Measurements from ENCODE around the gene ATP2C2.
"Not testable (repeated sequence)": the region's sequence is repeated elsewhere in the genome, so short reads cannot be mapped to it uniquely, and the experiment has no call there.

The ATP2C2 gene

GRCh38 chr16:84425696-84426095 is 57.4 kb downstream of the ATP2C2 start:
- DNase-seq = no peak

- no peak for DNase-seq
Observed at GRCh38 chr16:84426804-84427203, 58.5 kb downstream of the ATP2C2 start.

- DNase-seq = no peak
Observed at GRCh38 chr16:84427553-84427952, 59.2 kb downstream of the ATP2C2 start.

DNA sequence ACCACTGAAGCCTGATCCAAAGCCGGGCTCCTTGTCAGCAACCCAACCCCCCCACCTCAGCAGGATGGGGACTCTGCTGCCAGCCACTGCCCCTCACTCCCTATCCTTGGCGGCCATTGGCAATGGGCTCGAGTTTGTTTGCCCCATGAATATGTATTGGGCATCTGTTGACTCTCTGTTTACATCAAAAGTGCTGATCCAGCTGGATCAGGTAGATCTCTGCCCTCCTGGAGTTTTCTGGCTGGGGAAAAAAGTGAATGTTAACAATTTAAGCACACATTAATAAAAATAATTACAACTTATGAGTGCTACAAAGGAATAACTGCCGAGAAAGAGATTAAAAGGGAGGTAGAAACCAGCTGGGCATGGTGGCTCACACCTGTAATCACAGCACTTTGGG is 62.5 kb downstream of the ATP2C2 start:
- peak; percentile 16 for DNase-seq

DNA sequence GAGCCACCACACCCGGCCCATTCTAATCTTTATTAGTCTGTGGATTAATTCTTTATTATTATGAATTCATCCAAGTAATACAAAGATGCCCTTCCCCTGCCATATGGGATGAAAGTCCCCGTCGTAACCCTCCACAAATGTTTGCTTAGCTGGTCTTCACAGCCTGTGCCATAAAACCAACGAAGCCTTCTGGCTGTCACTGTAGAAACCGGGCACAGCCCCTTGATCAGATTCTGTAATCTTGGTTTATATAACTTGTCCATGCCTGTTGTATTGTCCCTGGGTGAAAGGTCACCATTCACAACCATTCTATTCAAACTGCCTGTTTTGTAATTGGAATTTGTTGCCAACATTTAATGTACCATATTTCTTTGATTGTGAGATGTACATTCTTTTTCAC is 66.5 kb downstream of the ATP2C2 start:
- DNase-seq = peak; percentile 92

- DNase-seq = no peak
Observed at GRCh38 chr16:84436196-84436595, 67.9 kb downstream of the ATP2C2 start.

- DNase-seq = no peak
Observed at GRCh38 chr16:84438971-84439696, 70.8 kb downstream of the ATP2C2 start.

GRCh38 chr16:84442416-84443145 is 74.2 kb downstream of the ATP2C2 start:
- DNase-seq = no peak

- DNase-seq = no peak
Observed at GRCh38 chr16:84443166-84443802, 74.9 kb downstream of the ATP2C2 start.

GRCh38 chr16:84444476-84444875 is 76.1 kb downstream of the ATP2C2 start:
- no peak for DNase-seq

GRCh38 chr16:84446084-84446483 is 77.7 kb downstream of the ATP2C2 start:
- no peak for DNase-seq

DNA sequence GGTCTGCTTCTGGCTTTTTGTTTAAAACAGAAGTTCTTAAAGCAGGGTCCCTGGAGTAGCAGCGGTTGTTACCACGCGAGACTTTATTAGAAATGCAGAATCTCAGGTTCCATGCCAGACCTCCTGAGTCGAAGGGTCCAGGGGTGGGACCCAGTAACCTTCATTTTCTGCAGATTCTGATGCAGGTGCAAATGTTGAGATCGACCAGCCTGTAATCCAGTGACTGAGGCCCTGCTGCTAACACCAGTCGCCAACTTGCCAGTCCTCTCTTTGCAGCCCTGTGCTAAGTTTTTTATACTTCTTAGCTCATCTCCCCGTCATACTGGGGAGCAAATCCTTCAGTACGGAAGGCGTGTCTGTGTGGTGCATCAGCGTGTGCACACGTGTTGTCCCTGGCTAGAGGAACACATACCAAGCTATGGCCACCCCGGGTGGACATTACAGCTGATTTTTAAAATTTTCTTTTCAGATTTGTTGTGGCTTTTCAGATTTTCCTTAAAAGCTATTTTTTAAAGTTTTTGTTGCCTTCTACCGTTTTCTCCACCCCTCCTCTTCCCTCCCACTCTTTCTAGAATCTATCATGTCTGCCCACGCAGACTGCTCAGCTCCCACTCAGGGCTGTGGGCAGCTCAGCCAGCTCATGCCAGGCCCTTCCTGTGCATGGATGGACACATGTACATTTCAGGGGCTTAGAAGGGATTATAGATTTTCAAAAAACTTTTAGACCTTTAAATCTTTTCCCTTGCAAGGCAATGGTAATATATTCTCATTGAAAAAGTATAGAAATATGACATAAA is 78.5 kb downstream of the ATP2C2 start:
- no peak for DNase-seq

DNA sequence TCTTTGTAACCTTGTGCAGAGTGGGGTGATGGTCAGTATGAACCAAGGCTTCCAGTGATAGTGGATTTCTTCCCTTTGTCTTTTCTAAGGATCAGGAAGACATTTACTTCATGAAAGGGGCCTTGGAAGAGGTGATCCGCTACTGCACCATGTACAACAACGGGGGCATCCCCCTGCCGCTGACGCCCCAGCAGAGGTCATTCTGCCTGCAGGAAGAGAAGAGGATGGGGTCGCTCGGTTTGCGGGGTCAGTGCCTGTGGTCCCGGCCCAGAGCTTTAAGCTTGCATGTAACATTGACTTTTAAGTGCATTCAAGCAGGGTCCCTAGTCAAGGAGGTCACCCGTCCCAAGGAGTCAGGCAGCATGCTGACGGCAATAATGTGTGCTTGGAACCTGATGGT is 80.1 kb downstream of the ATP2C2 start:
- no peak for DNase-seq

DNA sequence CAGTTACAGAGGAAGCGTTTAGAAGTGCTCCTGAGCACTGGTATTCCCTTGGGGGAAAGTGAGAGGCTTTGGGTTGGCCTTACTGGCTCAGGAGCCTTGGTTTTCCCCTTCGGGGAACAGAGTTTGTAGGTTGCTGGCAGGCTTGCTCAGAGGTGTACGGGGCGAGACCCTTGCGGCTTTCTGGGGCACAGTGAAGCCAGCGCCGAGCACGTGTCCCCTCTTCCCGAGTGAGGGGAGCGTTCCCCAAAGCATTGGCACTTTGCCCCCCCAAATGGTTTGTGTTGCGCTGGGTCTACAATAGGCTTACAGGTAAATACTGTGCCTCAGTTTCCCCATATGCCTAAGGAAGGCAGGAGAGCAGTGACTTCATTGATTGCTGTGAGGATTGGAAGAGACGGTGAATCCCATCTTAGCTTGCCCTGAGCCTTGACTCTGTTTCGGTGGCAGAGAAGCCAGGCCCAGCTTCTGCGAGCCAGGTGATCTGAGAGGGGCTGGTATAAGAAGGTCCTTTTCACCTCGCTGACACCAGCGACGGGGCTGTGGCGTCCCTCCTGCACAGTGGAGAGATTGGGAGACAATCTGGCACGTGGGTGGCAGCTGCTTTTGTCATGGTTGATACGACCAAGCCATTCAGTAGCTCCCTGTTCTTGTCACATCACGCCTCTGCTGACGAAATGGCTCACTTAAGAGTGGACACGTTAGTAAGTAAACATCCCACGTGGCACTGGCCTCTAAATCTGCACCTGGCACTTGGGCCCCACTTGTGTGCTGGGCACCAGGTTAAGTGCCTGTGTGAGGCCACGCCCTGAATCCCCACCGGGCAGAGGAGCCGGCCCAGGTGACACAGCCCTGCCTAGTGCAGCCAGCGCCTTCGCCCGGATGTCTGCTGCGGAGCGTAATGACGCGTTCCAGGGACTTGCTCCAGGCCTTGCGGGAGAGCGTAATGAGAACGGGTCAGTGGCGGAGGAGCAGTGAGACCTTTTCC is 81.1 kb downstream of the ATP2C2 start:
- peak; percentile 94 for DNase-seq

GRCh38 chr16:84450176-84450865 is 82.0 kb downstream of the ATP2C2 start:
- DNase-seq = no peak

GRCh38 chr16:84451010-84451676 is 82.8 kb downstream of the ATP2C2 start:
- DNase-seq = not testable (repeated sequence)

GRCh38 chr16:84451781-84452180 is 83.4 kb downstream of the ATP2C2 start:
- no peak for DNase-seq

DNA sequence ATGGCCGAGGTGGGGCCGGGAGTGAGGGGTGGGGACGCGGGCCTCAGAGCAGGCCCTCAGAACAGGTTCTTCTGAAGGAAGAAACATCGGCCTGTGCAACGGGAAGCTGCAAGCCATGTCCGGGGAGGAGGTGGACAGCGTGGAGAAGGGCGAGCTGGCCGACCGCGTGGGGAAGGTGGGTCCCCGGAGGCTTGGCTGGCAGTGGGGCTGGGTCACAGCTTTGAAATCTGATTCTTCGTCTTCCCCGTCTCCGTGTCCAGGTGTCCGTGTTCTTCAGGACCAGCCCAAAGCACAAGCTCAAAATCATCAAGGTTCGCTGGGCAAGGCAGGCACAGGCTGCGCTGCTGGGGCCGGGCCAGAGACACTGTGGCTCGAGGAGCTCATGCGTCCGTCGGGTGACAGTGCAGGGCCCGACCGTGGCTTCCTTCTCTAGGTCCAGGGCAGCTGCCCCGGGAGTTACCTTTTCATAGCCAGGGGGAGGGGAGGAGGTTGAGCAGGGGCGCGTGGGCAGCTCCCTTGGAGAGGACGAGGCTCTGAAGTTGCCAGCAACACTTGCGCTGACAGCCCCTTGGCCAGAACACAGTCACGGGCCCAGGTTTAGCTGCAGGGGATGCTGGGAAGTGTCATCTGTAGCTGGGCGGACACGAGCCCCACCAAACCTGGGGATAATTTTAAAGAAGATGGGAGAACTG is 84.9 kb downstream of the ATP2C2 start:
- no peak for DNase-seq

GRCh38 chr16:84454611-84455010 is 86.3 kb downstream of the ATP2C2 start:
- no peak for DNase-seq

- no peak for DNase-seq
Observed at GRCh38 chr16:84455031-84455430, 86.7 kb downstream of the ATP2C2 start.
